HG03095 (cell line): ENCODE results near the gene IGFL4.

Experiments used
- ATAC-seq: cut with Tn5 transposase; IDR thresholded peaks from one replicate; pipeline ENCODE4 v1.9.1; 2021; ENCODE audit warnings: moderate library complexity; ENCODE audit not compliant: unreplicated experiment

Gene IGFL4

GRCh38 chr19:46065486-46066071, 24.8 kb upstream of the IGFL4 start:
- no peak for ATAC-seq

GRCh38 chr19:46063201-46063600, 22.4 kb upstream of the IGFL4 start:
- ATAC-seq = no peak

GRCh38 chr19:46060012-46060411, 19.2 kb upstream of the IGFL4 start:
- ATAC-seq = no peak

GRCh38 chr19:46058778-46059177, 18.0 kb upstream of the IGFL4 start:
- no peak for ATAC-seq

GRCh38 chr19:46056536-46056935, 15.7 kb upstream of the IGFL4 start:
- no peak for ATAC-seq

GRCh38 chr19:46052896-46053295, 12.1 kb upstream of the IGFL4 start:
- ATAC-seq = no peak

- ATAC-seq = no peak
Observed at GRCh38 chr19:46049597-46049996, 8.8 kb upstream of the IGFL4 start.

- no peak for ATAC-seq
Observed at GRCh38 chr19:46043519-46043918, 2.7 kb upstream of the IGFL4 start.

GRCh38 chr19:46042252-46042883, 1.6 kb upstream of the IGFL4 start:
- ATAC-seq = no peak

- no peak for ATAC-seq
Observed at GRCh38 chr19:46040125-46040524, 677 bp downstream of the IGFL4 start.

GRCh38 chr19:46036744-46037128, 4.1 kb downstream of the IGFL4 start:
- no peak for ATAC-seq

- no peak for ATAC-seq
Observed at GRCh38 chr19:46035986-46036743, 4.6 kb downstream of the IGFL4 start.

- ATAC-seq = no peak
Observed at GRCh38 chr19:46035546-46035945, 5.3 kb downstream of the IGFL4 start.

GRCh38 chr19:46033401-46033800, 7.4 kb downstream of the IGFL4 start:
- ATAC-seq = no peak

GRCh38 chr19:46032597-46033025, 8.2 kb downstream of the IGFL4 start:
- ATAC-seq = no peak

- no peak for ATAC-seq
Observed at GRCh38 chr19:46031781-46032596, 8.8 kb downstream of the IGFL4 start.

- ATAC-seq = no peak
Observed at GRCh38 chr19:46030812-46031550, 9.8 kb downstream of the IGFL4 start.

- no peak for ATAC-seq
Observed at GRCh38 chr19:46025835-46026234, 15.0 kb downstream of the IGFL4 start.

GRCh38 chr19:46023311-46023779, 17.5 kb downstream of the IGFL4 start:
- ATAC-seq = no peak

GRCh38 chr19:46022431-46023310, 18.1 kb downstream of the IGFL4 start, which contains the start of gene PGLYRP1:
Gene PGLYRP1 (minus strand): TSS chr19:46023053. CDS start chr19:46023021, 32 bp downstream.
- ATAC-seq = no peak
